H1 (cell line): ENCODE measurements around the gene GFRA3. TPM values are rescaled to one million over a fixed set of nuclear protein-coding genes. Genes with fewer than 3 reads are reported as not detected.
"Not testable (repeated sequence)": the region's sequence is repeated elsewhere in the genome, so short reads cannot be mapped to it uniquely, and the experiment has no call there.

Experiments
- CTCF ChIA-PET: fragments of 300-600 bp; sonication (Branson Sonifier 250); formaldehyde crosslinking; loops from one replicate; lab custom pipeline; 2021; ENCODE audit not compliant: partially characterized antibody; lab: Charles Lee
- POLR2A ChIA-PET: fragments of 300-600 bp; sonication (Branson Sonifier 250); formaldehyde crosslinking; loops from one replicate; lab custom pipeline; 2021; ENCODE audit warnings: inconsistent platforms; ENCODE audit not compliant: partially characterized antibody; lab: Charles Lee
- DNase-seq, 2 experiments: peaks; one replicate each; pipeline versions ENCODE4 v3.0.0 to v3.0.0-alpha.2; 2010 to 2022; ENCODE audit warnings: low spot score in 2 of 2, low read depth in 1 of 2, mixed read lengths in 1 of 2
- FAIRE-seq: peaks from 2 replicates; lab custom pipeline; 2011; peaks lifted over from hg19 to GRCh38; lab: Jason Lieb, UNC
- H2AFZ ChIP-seq: 2 replicates; pipeline ENCODE4 v1.8.1; 2012; ENCODE audit warnings: low read length, inconsistent platforms
- H2AK5ac ChIP-seq: 2 replicates; pipeline ENCODE4 v1.6.1; 2013; ENCODE audit warnings: low read depth, low read length
- H2BK120ac ChIP-seq: replicated peaks from 2 replicates; pipeline ENCODE3; 2013; ENCODE audit warnings: low read depth, low read length, inconsistent platforms
- H2BK12ac ChIP-seq: 2 replicates; pipeline ENCODE4 v1.6.1; 2013; ENCODE audit warnings: low read depth, low read length
- H2BK15ac ChIP-seq: 2 replicates; pipeline ENCODE4 v1.6.1; 2013; ENCODE audit warnings: low read length
- H2BK20ac ChIP-seq: 2 replicates; pipeline ENCODE4 v1.6.1; 2013; ENCODE audit warnings: low read length
- H2BK5ac ChIP-seq: 2 replicates; pipeline ENCODE4 v1.6.1; 2013; ENCODE audit warnings: low read depth, low read length
- H3K14ac ChIP-seq: 2 replicates; pipeline ENCODE4 v1.6.1; 2013; ENCODE audit warnings: inconsistent platforms; ENCODE audit not compliant: insufficient read length
- H3K18ac ChIP-seq: 2 replicates; pipeline ENCODE4 v1.6.1; 2013; ENCODE audit warnings: low read length; ENCODE audit errors: extremely low read depth
- H3K23ac ChIP-seq: 2 replicates; pipeline ENCODE4 v1.6.1; 2013; ENCODE audit warnings: inconsistent platforms; ENCODE audit not compliant: insufficient read length
- H3K23me2 ChIP-seq: 2 replicates; pipeline ENCODE4 v1.6.1; 2013; ENCODE audit warnings: low read depth, low read length
- H3K27ac ChIP-seq: 2 replicates; pipeline ENCODE4 v1.6.1; 2011; ENCODE audit warnings: low read depth, low read length, inconsistent platforms
- H3K27me3 ChIP-seq, 4 experiments: replicated peaks in 1 of 4; 1 replicate in 1 of 4; 2 replicates in 3 of 4; pipeline versions ENCODE4 v1.6.1 to v1.8.1; 2011 to 2013; ENCODE audit warnings: low read length in 3 of 4, mild to moderate bottlenecking in 3 of 4, inconsistent platforms in 2 of 4, mixed read lengths in 2 of 4, moderate library complexity in 1 of 4; ENCODE audit not compliant: control insufficient read depth in 3 of 4, insufficient read depth in 3 of 4; ENCODE audit errors: extremely low read depth in 1 of 4
- H3K36me3 ChIP-seq, 4 experiments: 2 replicates each; pipeline versions ENCODE4 v1.6.1 to v1.8.1; 2011 to 2013; ENCODE audit warnings: mild to moderate bottlenecking in 4 of 4, low read length in 3 of 4, moderate library complexity in 2 of 4, control low read depth in 1 of 4, inconsistent platforms in 1 of 4; ENCODE audit not compliant: insufficient read depth in 4 of 4, control insufficient read depth in 2 of 4
- H3K4ac ChIP-seq: replicated peaks from 2 replicates; pipeline ENCODE3; 2013; ENCODE audit warnings: low read length, low read depth, mixed read lengths, inconsistent platforms; ENCODE audit not compliant: insufficient read length
- H3K4me1 ChIP-seq, 4 experiments: replicated peaks in 1 of 4; 1 replicate in 1 of 4; 2 replicates in 3 of 4; pipeline versions ENCODE4 v1.6.1 to v1.8.1; 2011 to 2013; ENCODE audit warnings: low read length in 3 of 4, inconsistent platforms in 2 of 4, mixed read lengths in 1 of 4; ENCODE audit not compliant: insufficient read depth in 4 of 4, control insufficient read depth in 3 of 4
- H3K4me2 ChIP-seq, 2 experiments: 2 replicates each; pipeline versions ENCODE4 v1.6.1 to v1.8.1; 2011 to 2013; ENCODE audit warnings: low read depth in 2 of 2, low read length in 2 of 2, control low read depth in 1 of 2, inconsistent platforms in 1 of 2, mild to moderate bottlenecking in 1 of 2; ENCODE audit not compliant: insufficient read depth in 1 of 2
- H3K4me3 ChIP-seq, 4 experiments: fragments of 200-600, 300-600 bp in 1 of 4; sonication (generic), shearing (Covaris generic), sonication (Bioruptor Twin) in 1 of 4; 2 replicates each; pipeline versions ENCODE4 v1.5.1 to v1.8.1; 2011 to 2016; ENCODE audit warnings: low read length in 4 of 4, low read depth in 3 of 4, control low read depth in 2 of 4, inconsistent platforms in 2 of 4, mild to moderate bottlenecking in 2 of 4, mixed read lengths in 1 of 4, moderate library complexity in 1 of 4; ENCODE audit not compliant: insufficient read depth in 2 of 4; ENCODE audit errors: extremely low read depth in 1 of 4
- H3K56ac ChIP-seq: replicated peaks from 2 replicates; pipeline ENCODE3; 2013; ENCODE audit warnings: low read depth, mild to moderate bottlenecking, mixed read lengths, low read length, inconsistent platforms; ENCODE audit not compliant: insufficient read length
- H3K79me1 ChIP-seq: 2 replicates; pipeline ENCODE4 v1.6.1; 2013; ENCODE audit warnings: low read depth, low read length, control low read depth
- H3K79me2 ChIP-seq, 2 experiments: 2 replicates each; pipeline versions ENCODE4 v1.6.1 to v1.8.1; 2012 to 2013; ENCODE audit warnings: low read length in 2 of 2, mild to moderate bottlenecking in 2 of 2, inconsistent platforms in 1 of 2; ENCODE audit not compliant: insufficient read depth in 2 of 2, control insufficient read depth in 1 of 2
- H3K9ac ChIP-seq, 4 experiments: replicated peaks in 1 of 4; 1 replicate in 1 of 4; 2 replicates in 3 of 4; pipeline versions ENCODE4 v1.6.1 to v1.8.1; 2011 to 2013; ENCODE audit warnings: low read depth in 3 of 4, low read length in 3 of 4, control low read depth in 2 of 4, mild to moderate bottlenecking in 2 of 4, moderate library complexity in 2 of 4, inconsistent platforms in 1 of 4; ENCODE audit errors: extremely low read depth in 1 of 4
- H3K9me3 ChIP-seq, 2 experiments: 2 replicates each; pipeline versions ENCODE4 v1.6.1 to v1.8.1; 2012 to 2013; ENCODE audit warnings: mild to moderate bottlenecking in 2 of 2, moderate library complexity in 2 of 2, control low read depth in 1 of 2, inconsistent platforms in 1 of 2, low read depth in 1 of 2, low read length in 1 of 2, mixed read lengths in 1 of 2; ENCODE audit not compliant: insufficient read depth in 2 of 2
- H4K20me1 ChIP-seq, 2 experiments: replicated peaks in 1 of 2; 2 replicates each; pipeline versions ENCODE3 to v1.8.1; 2011 to 2013; ENCODE audit warnings: inconsistent platforms in 2 of 2, low read length in 2 of 2, mild to moderate bottlenecking in 1 of 2; ENCODE audit not compliant: insufficient read depth in 2 of 2, control insufficient read depth in 1 of 2
- H4K5ac ChIP-seq: 2 replicates; pipeline ENCODE4 v1.6.1; 2013; ENCODE audit warnings: low read length, low read depth, mixed read lengths, inconsistent platforms; ENCODE audit not compliant: insufficient read length
- H4K8ac ChIP-seq: 2 replicates; pipeline ENCODE4 v1.8.0; 2013; ENCODE audit warnings: mild to moderate bottlenecking, moderate library complexity, low read length, inconsistent platforms; ENCODE audit not compliant: insufficient read depth; ENCODE audit errors: extremely low read depth
- H4K91ac ChIP-seq: replicated peaks from 2 replicates; pipeline ENCODE3; 2013; ENCODE audit warnings: low read length, mixed read lengths, inconsistent platforms; ENCODE audit not compliant: insufficient read length
- CBX8 ChIP-seq: fragments of 300-800, 300-1000 bp; sonication (generic); IDR thresholded peaks from 2 replicates; pipeline ENCODE4 v1.7.1; 2016; ENCODE audit warnings: low read depth, low read length, borderline replicate concordance
- CEBPB ChIP-seq: IDR thresholded peaks from 2 replicates; pipeline ENCODE4 v1.6.1; 2012; ENCODE audit warnings: low read depth, low read length
- EGR1 ChIP-seq: IDR thresholded peaks from 2 replicates; pipeline ENCODE4 v1.6.1; 2011; ENCODE audit warnings: low read depth, low read length, borderline replicate concordance
- GTF2F1 ChIP-seq: IDR thresholded peaks from 2 replicates; pipeline ENCODE4 v1.6.1; 2012; ENCODE audit warnings: low read depth, low read length, improper control_type of control experiment, borderline replicate concordance
- KDM5A ChIP-seq: fragments of 200-600 bp; IDR thresholded peaks from 2 replicates; pipeline ENCODE4 v1.7.1; 2012; ENCODE audit warnings: mild to moderate bottlenecking, low read length, inconsistent platforms, mixed read lengths
- POU5F1 ChIP-seq: IDR thresholded peaks from 2 replicates; pipeline ENCODE4 v1.6.1; 2011; ENCODE audit warnings: low read depth, mild to moderate bottlenecking, low read length, moderate library complexity
- WGBS, 2 experiments: shearing (Covaris generic) in 1 of 2; methylation state at CpG; one replicate each; pipeline versions ENCODE4 v1.1.6 to v1.1.7; 2013 to 2015; ENCODE audit warnings: low lambda C conversion rate in 2 of 2, mixed read lengths in 2 of 2, inconsistent platforms in 1 of 2, low coverage in 1 of 2, missing lambda C conversion rate in 1 of 2; ENCODE audit not compliant: insufficient replicate concordance in 2 of 2, insufficient coverage in 1 of 2, insufficient read length in 1 of 2; ENCODE audit errors: extremely low coverage in 1 of 2, missing lambda C conversion rate in 1 of 2; 5-methylcytosine and 5-hydroxymethylcytosine counted together
- polyA plus RNA-seq, 7 experiments: library from polyadenylated mRNA; depleted of rRNA in 3 of 7; stranded (reverse) in 5 of 7; unstranded in 2 of 7; fragments of >200 nt in 5 of 7; fragments of 200-250 nt in 2 of 7; gene quantifications; 1 replicate in 5 of 7; 2 replicates in 1 of 7; 4 replicates in 1 of 7; pipeline versions ENCODE4 v1.2.1 to v1.2.3, GENCODE V29; 2011 to 2013; ENCODE audit warnings: missing spikeins in 2 of 7, mixed read lengths in 2 of 7
- total RNA-seq: library from RNA; stranded (reverse); fragmentation: NEBNext Ultra II Directional; extraction: Animal tissue kit (Norgen Biotek cat#: 25700); gene quantifications from 2 replicates; pipeline ENCODE4 v1.2.1, GENCODE V29; 2021
- TF ChIP-seq, protein P1 (sequence below): IDR thresholded peaks from 2 replicates; pipeline ENCODE4 v1.6.1; 2012; ENCODE audit warnings: low read length, inconsistent platforms
- TF ChIP-seq, protein P2 (sequence below): IDR thresholded peaks from 2 replicates; pipeline ENCODE4 v1.6.1; 2011; ENCODE audit warnings: low read depth, mild to moderate bottlenecking, low read length; ENCODE audit not compliant: insufficient read depth
- TF ChIP-seq, protein P3 (sequence below): IDR thresholded peaks from 2 replicates; pipeline ENCODE4 v1.6.1; 2011; ENCODE audit warnings: low read length, improper control_type of control experiment

The GFRA3 gene
- total and polyA plus RNA-seq, 2 of the 8 experiments (the other 6 are each of a cell fraction or from before 2014, with no cell fraction given) = 0.88 to 3.4 TPM

DNA sequence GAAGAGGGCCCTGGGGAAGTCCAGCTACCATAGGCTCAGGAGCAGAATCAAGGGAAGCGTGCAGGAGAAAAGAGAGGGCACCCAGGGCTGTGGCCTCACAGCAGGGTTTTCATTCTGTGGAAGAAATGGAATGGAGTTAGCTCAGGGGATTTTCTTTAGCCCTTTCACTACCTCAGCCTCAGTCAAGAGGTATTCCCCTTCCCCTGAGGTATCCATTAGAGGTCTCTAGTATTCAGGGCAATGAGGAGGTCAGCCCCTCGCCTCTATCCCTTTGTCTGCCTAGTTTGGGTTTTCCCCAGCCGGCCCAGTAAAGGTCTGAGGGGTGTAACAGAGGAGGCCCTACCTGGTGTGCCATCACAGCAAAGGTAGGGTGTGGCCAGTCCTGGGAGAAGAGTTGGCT, 21.5 kb downstream of the GFRA3 start (continued):
- TF ChIP-seq, protein P1, sequence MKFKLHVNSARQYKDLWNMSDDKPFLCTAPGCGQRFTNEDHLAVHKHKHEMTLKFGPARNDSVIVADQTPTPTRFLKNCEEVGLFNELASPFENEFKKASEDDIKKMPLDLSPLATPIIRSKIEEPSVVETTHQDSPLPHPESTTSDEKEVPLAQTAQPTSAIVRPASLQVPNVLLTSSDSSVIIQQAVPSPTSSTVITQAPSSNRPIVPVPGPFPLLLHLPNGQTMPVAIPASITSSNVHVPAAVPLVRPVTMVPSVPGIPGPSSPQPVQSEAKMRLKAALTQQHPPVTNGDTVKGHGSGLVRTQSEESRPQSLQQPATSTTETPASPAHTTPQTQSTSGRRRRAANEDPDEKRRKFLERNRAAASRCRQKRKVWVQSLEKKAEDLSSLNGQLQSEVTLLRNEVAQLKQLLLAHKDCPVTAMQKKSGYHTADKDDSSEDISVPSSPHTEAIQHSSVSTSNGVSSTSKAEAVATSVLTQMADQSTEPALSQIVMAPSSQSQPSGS = no peak
- TF ChIP-seq GTF2F1 (no peak), KDM5A (no peak), CBX8 (no peak), CEBPB (no peak), EGR1 (no peak), POU5F1 (no peak)
- TF ChIP-seq, protein P2, sequence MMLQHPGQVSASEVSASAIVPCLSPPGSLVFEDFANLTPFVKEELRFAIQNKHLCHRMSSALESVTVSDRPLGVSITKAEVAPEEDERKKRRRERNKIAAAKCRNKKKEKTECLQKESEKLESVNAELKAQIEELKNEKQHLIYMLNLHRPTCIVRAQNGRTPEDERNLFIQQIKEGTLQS = no peak
- TF ChIP-seq, protein P3, sequence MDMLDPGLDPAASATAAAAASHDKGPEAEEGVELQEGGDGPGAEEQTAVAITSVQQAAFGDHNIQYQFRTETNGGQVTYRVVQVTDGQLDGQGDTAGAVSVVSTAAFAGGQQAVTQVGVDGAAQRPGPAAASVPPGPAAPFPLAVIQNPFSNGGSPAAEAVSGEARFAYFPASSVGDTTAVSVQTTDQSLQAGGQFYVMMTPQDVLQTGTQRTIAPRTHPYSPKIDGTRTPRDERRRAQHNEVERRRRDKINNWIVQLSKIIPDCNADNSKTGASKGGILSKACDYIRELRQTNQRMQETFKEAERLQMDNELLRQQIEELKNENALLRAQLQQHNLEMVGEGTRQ = no peak

DNA sequence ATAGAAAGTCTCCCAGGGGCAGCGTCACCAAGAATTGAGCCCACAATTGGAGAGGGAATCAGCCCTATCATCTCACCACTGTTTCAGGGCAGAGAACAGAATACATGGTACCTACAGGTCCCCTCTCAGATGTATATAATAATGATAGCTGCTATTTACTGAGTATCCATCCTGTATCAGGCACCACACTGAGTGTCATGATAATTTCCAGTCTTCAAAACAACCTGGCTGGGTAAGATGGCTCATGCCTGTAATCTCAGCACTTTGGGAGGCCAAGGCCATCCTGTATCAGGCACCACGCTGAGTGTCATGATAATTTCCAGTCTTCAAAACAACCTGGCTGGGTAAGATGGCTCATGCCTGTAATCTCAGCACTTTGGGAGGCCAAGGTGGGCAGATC, 26.6 kb downstream of the GFRA3 start:
- H2BK20ac ChIP-seq, H3K23me2 ChIP-seq, H4K5ac ChIP-seq, H2BK5ac ChIP-seq, H4K20me1 ChIP-seq, H3K4me1 ChIP-seq, H3K4ac ChIP-seq, H2BK12ac ChIP-seq, H3K79me1 ChIP-seq, H3K14ac ChIP-seq, H2BK15ac ChIP-seq, H3K56ac ChIP-seq, H2BK120ac ChIP-seq, DNase-seq, H3K23ac ChIP-seq, H3K4me3 ChIP-seq, H3K27ac ChIP-seq, H4K8ac ChIP-seq, H2AFZ ChIP-seq, H3K18ac ChIP-seq, H3K4me2 ChIP-seq, H4K91ac ChIP-seq, H2AK5ac ChIP-seq, H3K9me3 ChIP-seq, FAIRE-seq, H3K36me3 ChIP-seq, H3K27me3 ChIP-seq, H3K9ac ChIP-seq, H3K79me2 ChIP-seq: not testable (repeated sequence)
- POLR2A ChIA-PET = interaction anchor here (0.7 kb wide), 1 partner anchor 493 kb away, joined by 5 read pairs; no protein-coding TSS in a partner anchor
- WGBS, 2 experiments = 82% methylated on average over 2 of the region's 2 CpGs; no CpG with 5 or more reads in 1 of the 2 experiments
- CTCF ChIA-PET = interaction anchor here (1.0 to 1.9 kb wide), 3 partner anchors 24 to 35 kb away, joined by 3 to 10 read pairs (median 7); no protein-coding TSS in a partner anchor
